GM18909 (cell line): ENCODE measurements around the gene DCK.
"Not testable (repeated sequence)": the region's sequence is repeated elsewhere in the genome, so short reads cannot be mapped to it uniquely, and the experiment has no call there.

Source experiments
- ATAC-seq: cut with Tn5 transposase; IDR thresholded peaks from one replicate; pipeline ENCODE4 v1.9.1; 2021; ENCODE audit warnings: mild to moderate bottlenecking; ENCODE audit not compliant: unreplicated experiment, poor library complexity

DCK gene

DNA sequence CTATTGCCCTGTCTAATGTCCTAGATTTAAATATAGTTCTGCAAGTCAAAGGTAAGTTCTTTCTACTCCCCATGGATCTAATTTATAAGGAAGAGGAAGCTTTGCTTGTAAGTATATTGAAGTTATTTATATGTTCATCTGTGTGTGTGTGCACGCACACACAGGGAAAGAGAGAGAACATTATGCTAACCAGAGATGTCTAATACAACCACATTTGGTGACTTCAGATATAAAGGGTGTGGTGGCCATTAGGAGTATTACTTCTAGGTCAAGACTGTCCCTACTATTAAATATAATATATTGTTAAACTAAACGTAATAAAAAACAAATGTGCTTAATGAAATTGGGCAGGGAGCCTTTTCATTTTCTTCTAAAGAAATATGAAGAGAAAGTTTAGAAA is 4.1 kb downstream of the DCK start:
- no peak for ATAC-seq

- ATAC-seq: not testable (repeated sequence)
These were observed 6.2 kb downstream of the DCK start for GRCh38 chr4:70999639-71000038.

DNA sequence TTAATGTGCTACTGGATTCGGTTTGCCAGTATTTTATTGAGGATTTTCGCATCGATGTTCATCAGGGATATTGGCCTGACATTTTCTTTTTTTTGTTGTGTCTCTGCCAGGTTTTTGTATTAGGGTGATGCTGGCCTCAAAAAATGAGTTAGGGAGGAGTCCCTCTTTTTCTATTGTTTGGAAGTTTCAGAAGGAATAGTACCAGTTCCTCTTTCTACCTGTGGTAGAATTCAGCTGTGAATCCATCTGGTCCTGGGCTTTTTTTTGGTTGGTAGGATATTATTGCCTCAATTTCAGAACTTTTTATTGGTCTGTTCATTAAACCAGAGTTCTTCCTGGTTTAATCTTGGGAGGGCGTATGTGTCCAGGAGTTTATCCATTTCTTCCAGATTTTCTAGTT is 7.9 kb downstream of the DCK start:
- not testable (repeated sequence) for ATAC-seq

DNA sequence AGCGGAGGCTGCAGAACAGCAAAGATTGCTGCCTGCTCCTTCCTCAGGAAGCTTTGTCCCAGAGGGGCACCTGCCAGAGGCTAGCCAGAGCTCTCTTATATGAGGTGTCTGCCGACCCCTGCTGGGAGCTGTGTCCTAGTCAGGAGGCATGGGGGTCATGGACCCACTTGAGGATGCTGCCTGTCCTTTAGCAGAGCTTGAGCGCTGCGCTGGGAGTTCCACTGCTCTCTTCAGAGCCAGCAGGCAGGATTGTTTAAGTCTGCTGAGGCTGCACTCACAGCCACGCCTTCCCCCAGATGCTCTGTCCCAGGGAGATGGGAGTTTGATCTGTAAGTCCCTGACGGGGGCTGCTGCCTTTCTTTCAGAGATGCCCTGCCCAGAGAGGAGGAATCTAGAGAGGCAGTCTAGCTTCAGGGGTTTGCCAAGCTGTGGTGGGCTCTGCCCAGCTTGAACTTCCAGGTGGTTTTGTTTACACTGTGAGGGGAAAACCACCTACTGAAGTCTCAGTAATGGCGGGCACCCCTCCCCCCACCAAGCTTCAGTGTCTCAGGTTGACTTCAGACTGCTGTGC is 10.9 kb downstream of the DCK start:
- peak; percentile 49 for ATAC-seq

GRCh38 chr4:71005025-71005424 is 11.6 kb downstream of the DCK start:
- ATAC-seq: not testable (repeated sequence)

- ATAC-seq: peak; percentile 78
These were observed 12.9 kb downstream of the DCK start for GRCh38 chr4:71006203-71006907.

- no peak for ATAC-seq
These were observed 14.7 kb downstream of the DCK start for GRCh38 chr4:71008196-71008595.

DNA sequence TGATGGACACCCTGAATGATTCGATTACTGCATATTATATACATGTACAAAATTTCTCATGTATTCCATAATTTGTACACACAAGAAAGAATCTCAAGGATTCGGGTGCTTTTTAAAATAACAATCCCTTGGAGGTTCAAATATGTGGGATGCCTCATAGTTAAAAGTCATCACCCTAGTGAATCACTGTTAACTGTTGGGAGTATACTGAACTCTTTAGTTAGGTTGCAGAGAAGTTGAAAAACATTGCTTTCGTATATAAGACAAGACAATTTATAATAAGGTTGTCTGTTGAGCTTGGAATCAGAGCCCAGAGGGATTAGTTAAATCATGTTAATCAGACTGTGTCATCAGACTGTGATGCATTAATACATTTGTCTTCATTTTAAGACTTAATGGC is 15.6 kb downstream of the DCK start:
- ATAC-seq: no peak

- peak; percentile 67 for ATAC-seq
These were observed 16.6 kb downstream of the DCK start for GRCh38 chr4:71009890-71010588.

DNA sequence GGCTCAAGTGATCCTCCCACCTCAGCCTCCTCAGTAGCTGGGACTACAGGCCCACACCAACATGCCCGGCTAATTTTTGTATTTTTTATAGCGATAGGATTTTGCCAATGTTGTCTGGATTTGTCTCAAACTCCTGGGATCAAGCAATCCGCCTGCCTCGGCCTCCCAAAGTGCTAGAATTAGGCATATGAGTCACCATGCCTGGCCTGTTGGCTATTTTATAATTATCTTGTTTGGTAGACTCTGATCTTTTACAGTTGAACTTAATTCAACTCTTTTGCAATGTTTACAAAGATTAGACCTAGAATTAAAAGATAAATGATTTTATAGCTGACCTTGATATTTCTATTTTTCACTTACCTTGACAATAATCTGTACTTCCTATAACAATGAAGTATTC is 18.0 kb downstream of the DCK start:
- ATAC-seq: no peak

GRCh38 chr4:71017391-71017790 is 23.9 kb downstream of the DCK start:
- not testable (repeated sequence) for ATAC-seq

- ATAC-seq: no peak
These were observed 27.2 kb downstream of the DCK start for GRCh38 chr4:71020611-71021010.

- no peak for ATAC-seq
These were observed 32.2 kb downstream of the DCK start for GRCh38 chr4:71025654-71026053.

DNA sequence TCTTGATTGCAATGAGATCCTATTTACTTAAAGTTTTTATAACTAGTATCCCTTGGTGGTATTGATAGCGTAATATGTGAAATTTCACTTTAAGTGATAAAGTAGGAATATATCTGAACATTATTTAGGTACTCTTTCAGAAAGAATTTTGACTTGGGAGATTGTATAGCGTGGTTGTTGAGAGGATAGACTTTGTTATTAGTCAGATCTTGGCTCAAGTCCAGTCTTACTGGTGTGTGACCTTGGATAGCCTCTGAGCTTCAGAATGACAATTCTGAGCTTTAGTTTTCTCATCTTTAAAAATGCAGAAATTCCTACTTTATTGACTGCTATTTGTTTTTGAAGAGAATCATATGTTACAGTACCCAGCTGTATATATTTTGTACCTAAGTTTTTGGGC is 32.6 kb downstream of the DCK start:
- no peak for ATAC-seq

- no peak for ATAC-seq
These were observed 34.2 kb downstream of the DCK start for GRCh38 chr4:71027611-71028010.

DNA sequence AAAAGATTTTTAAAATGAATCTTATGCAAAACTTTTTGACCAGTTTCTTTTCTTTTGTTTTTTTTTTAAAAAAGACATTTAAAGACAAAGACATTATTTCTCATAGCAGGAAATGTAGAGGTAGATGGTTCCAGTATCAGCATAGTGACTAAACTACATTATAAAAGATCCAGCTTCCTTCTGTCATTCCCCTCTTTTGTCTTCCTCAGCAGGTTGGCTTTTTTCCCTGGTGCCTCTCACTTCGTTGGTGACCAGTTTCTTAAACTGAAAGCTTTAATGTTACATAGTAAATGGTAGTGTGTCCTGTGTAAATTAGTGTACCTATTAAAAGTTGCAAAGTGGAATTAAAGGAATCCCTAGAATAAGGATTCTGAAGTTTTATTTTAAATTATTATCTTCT is 36.1 kb downstream of the DCK start:
- no peak for ATAC-seq

DNA sequence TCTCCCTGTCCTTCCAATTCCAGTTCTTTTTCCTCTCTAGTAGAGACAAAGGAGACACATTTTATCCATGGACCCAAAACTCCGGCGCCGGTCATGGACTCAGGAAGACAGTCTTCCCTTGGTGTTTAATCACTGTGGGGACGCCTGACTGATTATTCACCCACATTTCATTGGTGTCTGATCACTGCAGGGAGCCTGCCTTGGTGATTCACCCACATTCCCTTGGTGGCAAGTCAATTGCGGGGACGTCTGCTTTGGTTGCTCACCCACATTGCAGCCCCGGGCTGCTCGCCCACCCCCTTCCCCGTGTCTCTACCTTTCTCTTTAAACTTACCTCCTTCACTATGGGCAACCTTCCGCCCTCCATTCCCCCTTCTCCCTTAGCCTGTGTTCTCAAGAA is 38.7 kb downstream of the DCK start:
- not testable (repeated sequence) for ATAC-seq

GRCh38 chr4:71045256-71045655 is 51.8 kb downstream of the DCK start:
- ATAC-seq: no peak

DNA sequence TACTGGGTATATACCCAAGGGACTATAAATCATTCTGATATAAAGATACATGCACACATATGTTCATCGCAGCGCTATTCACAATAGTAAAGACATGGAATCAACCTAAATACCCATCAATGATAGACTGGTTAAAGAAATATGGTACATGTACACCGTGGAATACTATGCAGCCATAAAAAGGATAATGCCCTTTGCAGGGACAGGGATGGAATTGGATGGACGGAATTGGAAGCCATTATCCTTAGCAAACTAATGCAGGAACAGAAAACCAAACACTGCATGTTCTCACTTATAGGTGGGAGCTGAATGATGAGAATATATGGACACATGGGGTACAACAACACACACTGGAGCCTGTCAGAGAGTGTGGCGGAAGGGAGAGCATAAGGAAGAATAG is 55.9 kb downstream of the DCK start:
- no peak for ATAC-seq

DNA sequence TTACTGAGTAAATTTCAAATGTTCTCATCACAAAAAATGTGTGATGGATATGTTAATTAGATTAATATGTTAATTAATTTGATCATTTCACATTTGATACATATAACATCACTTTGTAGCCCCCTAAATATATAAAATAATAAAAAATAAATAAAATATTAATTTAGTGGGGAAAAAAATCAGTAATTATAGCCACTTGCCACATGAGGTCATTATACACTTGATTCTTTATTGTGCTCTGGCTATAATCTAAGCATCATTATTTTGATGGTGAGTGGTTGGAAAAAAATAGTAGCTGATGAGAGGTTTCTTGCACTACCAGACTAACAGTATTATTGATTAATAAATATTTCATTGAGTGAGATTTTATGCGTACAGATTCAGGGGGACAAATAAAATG is 57.4 kb downstream of the DCK start:
- no peak for ATAC-seq

GRCh38 chr4:71052034-71052433 is 58.6 kb downstream of the DCK start:
- ATAC-seq: no peak

DNA sequence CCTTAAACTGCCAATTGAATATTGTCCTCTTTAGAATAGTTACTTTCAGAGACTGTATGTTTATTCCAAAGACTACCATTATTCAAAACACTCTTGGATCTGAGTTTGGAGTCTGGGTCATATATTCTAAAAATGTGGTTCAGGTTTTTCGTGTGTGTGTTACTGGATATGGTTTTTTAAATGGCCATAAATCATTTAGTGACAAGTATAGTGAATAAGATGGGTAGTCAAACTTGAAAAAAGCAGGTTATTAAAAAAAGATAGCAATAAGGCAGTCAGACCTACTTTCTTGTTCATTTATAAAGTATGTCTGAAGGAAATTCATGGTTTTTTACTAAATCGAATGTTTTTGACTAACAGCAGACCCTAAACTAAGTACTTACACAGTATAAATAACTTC is 59.3 kb downstream of the DCK start:
- no peak for ATAC-seq
